Aorta (tissue), 5 donors: Measurements from ENCODE around the gene GRM8. TPM values are rescaled to one million over a fixed set of nuclear protein-coding genes. Genes with fewer than 3 reads are reported as not detected.

Experiments
- ATAC-seq: fragments of 200-7000 bp; cut with Tn5 transposase; one replicate; pipeline ENCODE4 v1.9.1; 2022; ENCODE audit warnings: moderate library complexity; ENCODE audit not compliant: low FRiP score
- DNase-seq, 2 donors: peaks; one replicate each; pipeline ENCODE4 v3.0.0-alpha.2; 2020
- H3K27ac ChIP-seq, 2 donors: one replicate each; pipeline ENCODE4 v1.5.1; 2013; ENCODE audit warnings: low read length in 2 of 2, mild to moderate bottlenecking in 2 of 2, moderate library complexity in 2 of 2, control low read depth in 1 of 2, inconsistent platforms in 1 of 2, low read depth in 1 of 2
- H3K27me3 ChIP-seq, 2 donors: one replicate each; pipeline ENCODE4 v1.6.1; 2013; ENCODE audit warnings: control low read depth in 1 of 2, low read length in 1 of 2, mild to moderate bottlenecking in 1 of 2, moderate library complexity in 1 of 2; ENCODE audit not compliant: insufficient read depth in 2 of 2, control insufficient read depth in 1 of 2
- H3K36me3 ChIP-seq, 2 donors: one replicate each; pipeline ENCODE4 v1.6.1; 2013; ENCODE audit warnings: control low read depth in 1 of 2, low read length in 1 of 2, mild to moderate bottlenecking in 1 of 2; ENCODE audit not compliant: insufficient read depth in 2 of 2, control insufficient read depth in 1 of 2
- H3K4me1 ChIP-seq, 2 donors: one replicate each; pipeline ENCODE4 v1.6.1; 2013; ENCODE audit warnings: low read length in 2 of 2, control low read depth in 1 of 2, mild to moderate bottlenecking in 1 of 2, moderate library complexity in 1 of 2; ENCODE audit not compliant: insufficient read depth in 2 of 2, control insufficient read depth in 1 of 2
- H3K4me3 ChIP-seq, 2 donors: one replicate each; pipeline ENCODE4 v1.5.1; 2013; ENCODE audit warnings: low read length in 2 of 2, control low read depth in 1 of 2, mild to moderate bottlenecking in 1 of 2
- H3K9me3 ChIP-seq: one replicate; pipeline ENCODE4 v1.6.1; 2013; ENCODE audit warnings: mild to moderate bottlenecking, low read length; ENCODE audit not compliant: control insufficient read depth
- WGBS, 2 donors: extraction: QIAGEN DNeasy Blood & Tissue Kit; methylation state at CpG; one replicate each; pipeline ENCODE4 v1.1.7; 2013; 5-methylcytosine and 5-hydroxymethylcytosine counted together
- intact Hi-C, 2 donors: fragments of 100-400 bp; cut with DNase I; formaldehyde crosslinking; loops; one replicate each; pipeline versions ENCODE4 v1.14.2 to v1.15.0; 2022
- polyA plus RNA-seq, 2 donors: library from polyadenylated mRNA; stranded (reverse); fragments of 200-250 nt; gene quantifications; one replicate each; pipeline ENCODE4 v1.2.3, GENCODE V29; 2013
- total RNA-seq, 2 donors: library from RNA; stranded (reverse); fragmentation: NEBNext Ultra II Directional; extraction: Animal tissue kit (Norgen Biotek cat#: 25700); gene quantifications; one replicate each; pipeline ENCODE4 v1.2.1, GENCODE V29; 2021
- donor health status: healthy with polysubstance abuse.
- donor health status: Bipolar disorder and iron deficiency.
- donor health status: DM: no; HTN: no; CAD: no.
- donor health status: DM: no; HTN: no; CAD: no.
- donor health status: DM: yes; HTN: yes; CAD: no.

GRM8 gene
- total and polyA plus RNA-seq, 4 donors: 0.20 TPM; not detected in 3

DNA sequence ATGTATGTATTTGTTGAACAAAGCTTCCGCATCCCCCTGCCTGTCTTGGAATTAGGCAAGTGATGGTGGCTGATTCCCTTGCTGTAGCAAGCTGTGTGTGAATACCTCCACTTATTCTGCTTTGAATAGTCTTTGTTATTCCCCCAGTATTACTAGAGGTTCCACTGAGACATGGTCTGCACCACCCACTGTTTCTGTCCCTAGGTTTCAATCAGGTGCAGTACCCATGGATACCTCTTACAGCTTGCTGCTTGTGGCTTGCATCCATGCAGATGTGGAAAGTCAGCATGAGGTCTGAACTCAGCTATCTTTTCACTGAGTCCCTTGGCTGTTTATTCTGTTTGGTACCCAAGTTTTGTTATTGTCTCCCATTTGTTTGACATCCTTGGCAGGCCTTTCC, 447.4 kb downstream of the GRM8 start:
- DNase-seq (no peak), ATAC-seq (no peak)
- no peaks in the 10 kb centered on the region for H3K9me3 ChIP-seq
- H3K4me1 ChIP-seq: no peaks in the 10 kb centered on the region
- H3K27ac ChIP-seq: no peak overlapping the region
- H3K4me3 ChIP-seq: no peak overlapping the region
- H3K36me3 ChIP-seq: no peaks in the 10 kb centered on the region
- H3K27me3 ChIP-seq: no peaks in the 10 kb centered on the region
- intact Hi-C loops: no loop called here
- WGBS, 2 donors: 86 to 97% methylated on average over 1 of the region's 1 CpG

GRCh38 chr7:126804604-126805003, 448.1 kb downstream of the GRM8 start:
- intact Hi-C loops: no loop called here

DNA sequence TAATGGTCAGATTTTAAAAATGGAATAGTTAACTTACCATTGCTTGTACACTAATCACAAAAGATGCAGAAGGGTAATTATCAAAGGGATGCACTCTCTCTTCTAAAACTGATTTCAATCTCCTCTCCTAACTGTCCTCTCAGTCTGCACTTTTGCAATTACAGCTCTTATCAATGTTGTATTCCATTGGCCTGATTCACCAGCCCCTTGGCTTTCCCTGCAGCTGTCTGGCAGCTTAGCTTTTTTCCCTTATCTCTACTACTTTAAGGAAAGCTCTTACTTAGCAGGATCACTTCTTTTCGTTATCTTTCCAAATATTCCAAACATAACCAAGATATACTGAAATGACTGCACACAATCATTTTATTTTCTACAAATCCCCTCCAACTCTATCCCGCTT, 448.8 kb downstream of the GRM8 start:
- ATAC-seq (no peak), DNase-seq (no peak)
- Histone ChIP-seq H3K27ac (no peak overlapping the region), H3K4me3 (no peak overlapping the region), H3K9me3 (no peaks in the 10 kb centered on the region), H3K4me1 (no peaks in the 10 kb centered on the region), H3K27me3 (no peaks in the 10 kb centered on the region), H3K36me3 (no peaks in the 10 kb centered on the region)
- 49 to 59% methylated on average over 2 of the region's 2 CpGs for WGBS, 2 donors
- intact Hi-C loops: no loop called here

More at GRCh38 chr7:126804604-126805003, 448.1 kb downstream of the GRM8 start:
- no peaks in the 10 kb centered on the region for H3K9me3 ChIP-seq
- DNase-seq (no peak), ATAC-seq (no peak)
- WGBS, 2 donors: 56 to 67% methylated on average over 2 of the region's 2 CpGs
- no peak overlapping the region for H3K27ac ChIP-seq
- H3K4me1 ChIP-seq: no peaks in the 10 kb centered on the region
- H3K4me3 ChIP-seq: no peak overlapping the region
- H3K36me3 ChIP-seq: no peaks in the 10 kb centered on the region
- no peaks in the 10 kb centered on the region for H3K27me3 ChIP-seq

DNA sequence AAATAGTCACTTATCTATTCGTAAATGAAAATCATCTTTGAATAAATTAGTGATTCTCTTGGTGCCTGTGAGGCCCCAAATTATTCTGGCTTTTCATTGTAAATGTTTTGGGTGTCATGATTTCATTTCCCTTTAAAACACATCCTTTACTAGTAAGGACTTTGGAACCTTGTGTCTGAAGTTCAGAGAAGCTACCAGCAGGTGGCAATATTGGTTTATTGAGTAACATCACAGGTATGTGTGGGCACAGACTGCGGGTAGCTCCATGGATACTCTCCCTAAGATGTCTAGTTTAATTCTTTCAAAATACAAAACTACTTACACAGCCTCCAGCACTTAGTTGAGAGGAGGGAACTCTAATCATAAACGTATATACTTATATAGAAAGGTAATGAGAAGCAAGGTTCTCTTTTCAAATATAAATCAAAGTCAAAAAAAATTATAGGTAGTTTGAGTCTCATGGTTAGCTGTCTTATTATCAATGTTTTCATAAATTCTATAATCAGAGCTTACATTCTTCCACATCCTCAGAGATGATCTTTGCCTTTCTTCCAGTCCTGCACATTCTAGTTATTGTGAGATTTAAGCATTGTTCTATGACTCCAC, 449.6 kb downstream of the GRM8 start:
- H3K4me1 ChIP-seq: no peaks in the 10 kb centered on the region
- H3K27ac ChIP-seq: no peak overlapping the region
- ATAC-seq: no peak
- H3K36me3 ChIP-seq: no peaks in the 10 kb centered on the region
- H3K4me3 ChIP-seq: no peak overlapping the region
- H3K27me3 ChIP-seq: no peaks in the 10 kb centered on the region
- H3K9me3 ChIP-seq: no peaks in the 10 kb centered on the region
- no peak for DNase-seq
- WGBS, 2 donors: 16 to 28% methylated on average over 3 of the region's 3 CpGs
- intact Hi-C loops: no loop called here

- DNase-seq (no peak), ATAC-seq (no peak)
- Histone ChIP-seq H3K27me3 (no peaks in the 10 kb centered on the region), H3K4me1 (no peaks in the 10 kb centered on the region), H3K36me3 (no peaks in the 10 kb centered on the region), H3K9me3 (no peaks in the 10 kb centered on the region), H3K4me3 (no peak overlapping the region), H3K27ac (no peak overlapping the region)
- WGBS, 2 donors: 65 to 70% methylated on average over 3 of the region's 3 CpGs
- intact Hi-C loops: no loop called here
These were observed 451.0 kb downstream of the GRM8 start for GRCh38 chr7:126801733-126802132.

DNA sequence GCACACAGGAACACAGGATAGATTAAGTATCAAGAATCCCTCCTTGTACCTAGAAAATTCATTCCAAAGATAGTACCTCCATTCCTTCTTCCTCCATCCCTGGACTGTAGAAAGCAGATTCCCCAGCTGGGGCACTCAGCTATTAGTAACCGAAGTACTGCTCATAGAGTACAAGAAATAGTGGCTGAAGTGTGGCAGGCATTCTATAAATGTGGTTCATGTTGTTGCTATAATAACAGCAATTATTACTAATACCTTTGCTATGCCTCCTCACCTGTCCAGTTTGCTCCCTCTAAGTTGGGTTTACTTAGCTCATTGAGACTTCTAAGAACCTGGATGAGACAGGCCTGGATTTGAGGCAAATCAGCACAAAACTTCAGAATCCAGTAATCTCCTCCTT, 453.2 kb downstream of the GRM8 start:
- no peaks in the 10 kb centered on the region for H3K36me3 ChIP-seq
- WGBS, 2 donors: 92 to 100% methylated on average over 1 of the region's 1 CpG
- H3K9me3 ChIP-seq: no peaks in the 10 kb centered on the region
- DNase-seq (no peak), ATAC-seq (no peak)
- no peak overlapping the region for H3K27ac ChIP-seq
- H3K27me3 ChIP-seq: no peaks in the 10 kb centered on the region
- intact Hi-C loops: no loop called here
- no peaks in the 10 kb centered on the region for H3K4me1 ChIP-seq
- no peak overlapping the region for H3K4me3 ChIP-seq

DNA sequence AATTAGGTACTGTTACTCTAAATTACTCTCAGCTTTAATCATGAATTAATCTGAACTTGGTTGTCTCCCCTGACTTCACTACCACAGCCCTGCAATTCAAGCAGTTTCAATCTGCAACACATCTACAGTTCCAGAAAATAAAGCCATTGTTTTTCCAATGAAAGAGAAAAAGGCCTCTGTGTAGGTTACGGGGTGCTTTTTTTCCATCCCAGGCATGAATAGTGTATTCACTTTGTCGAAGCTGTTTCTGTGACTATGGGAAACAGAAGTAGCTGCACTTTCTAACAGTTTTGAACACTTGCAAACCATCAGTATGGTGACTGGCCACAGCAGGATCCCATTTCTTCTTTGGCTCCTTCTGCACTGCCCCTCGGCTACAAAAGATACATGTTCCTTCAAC, 460.2 kb downstream of the GRM8 start:
- DNase-seq (no peak), ATAC-seq (no peak)
- Histone ChIP-seq H3K4me1 (no peaks in the 10 kb centered on the region), H3K4me3 (no peak overlapping the region), H3K27ac (no peak overlapping the region), H3K9me3 (no peaks in the 10 kb centered on the region), H3K27me3 (no peaks in the 10 kb centered on the region), H3K36me3 (no peaks in the 10 kb centered on the region)
- intact Hi-C loops: no loop called here
- WGBS, 2 donors: 57 to 58% methylated on average over 3 of the region's 3 CpGs

GRCh38 chr7:126791306-126791705, 461.4 kb downstream of the GRM8 start:
- ATAC-seq (no peak), DNase-seq (no peak)
- Histone ChIP-seq H3K4me3 (no peak overlapping the region), H3K27me3 (no peaks in the 10 kb centered on the region), H3K36me3 (no peaks in the 10 kb centered on the region), H3K4me1 (no peaks in the 10 kb centered on the region), H3K9me3 (no peaks in the 10 kb centered on the region), H3K27ac (no peak overlapping the region)
- intact Hi-C loops: no loop called here

DNA sequence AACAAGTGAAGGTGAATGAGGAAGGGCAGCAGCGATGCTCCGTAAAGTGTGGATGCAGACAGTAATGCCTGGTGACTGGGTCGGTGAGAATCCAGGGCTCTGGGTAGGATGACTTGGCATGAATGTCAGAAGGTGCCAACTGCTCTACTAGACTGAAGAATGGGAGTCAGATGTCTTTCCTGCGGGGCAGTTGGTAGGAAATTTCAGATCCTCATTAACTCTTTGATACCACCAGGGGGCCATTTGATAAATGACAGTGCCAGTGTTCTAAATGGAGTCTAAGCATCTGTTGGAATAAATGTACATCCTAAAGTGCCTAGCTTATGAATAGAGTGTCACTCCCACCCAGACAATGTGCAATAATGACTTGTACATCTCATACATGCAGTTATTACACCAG, 462.0 kb downstream of the GRM8 start:
- Histone ChIP-seq H3K9me3 (no peaks in the 10 kb centered on the region), H3K27me3 (no peaks in the 10 kb centered on the region), H3K4me3 (no peak overlapping the region), H3K27ac (no peak overlapping the region), H3K36me3 (no peaks in the 10 kb centered on the region), H3K4me1 (no peaks in the 10 kb centered on the region)
- ATAC-seq (no peak), DNase-seq (no peak)
- WGBS, 2 donors: 84 to 85% methylated on average over 4 of the region's 4 CpGs
- intact Hi-C loops: no loop called here
